ENCODE data around the gene PHF14.

PHF14 gene

GRCh38 chr7:11171569-11172192, 198.0 kb downstream of the PHF14 start:
- H3K27ac ChIP-seq, result no peak overlapping the region
- TF ChIP-seq CTCF (conservative IDR thresholded peaks at IDR 0.05), result no peak
- no peak for TF ChIP-seq ZFX (IDR thresholded peaks at IDR 0.05)

GRCh38 chr7:11172835-11173234, 199.2 kb downstream of the PHF14 start:
- H3K27ac ChIP-seq, result no peak overlapping the region
- TF ChIP-seq CTCF (conservative IDR thresholded peaks at IDR 0.05) (no peak), ZFX (IDR thresholded peaks at IDR 0.05) (no peak)

GRCh38 chr7:11175371-11175770, 201.7 kb downstream of the PHF14 start:
- no peak for TF ChIP-seq CTCF (conservative IDR thresholded peaks at IDR 0.05)
- TF ChIP-seq ZFX (IDR thresholded peaks at IDR 0.05), result no peak
- no peak overlapping the region for H3K27ac ChIP-seq

GRCh38 chr7:11175887-11176286, 202.2 kb downstream of the PHF14 start:
- H3K27ac ChIP-seq, result no peak overlapping the region
- TF ChIP-seq CTCF (conservative IDR thresholded peaks at IDR 0.05), result no peak
- no peak for TF ChIP-seq ZFX (IDR thresholded peaks at IDR 0.05)

GRCh38 chr7:11176985-11177555, 203.4 kb downstream of the PHF14 start:
- TF ChIP-seq CTCF (conservative IDR thresholded peaks at IDR 0.05), result no peak
- no peak for TF ChIP-seq ZFX (IDR thresholded peaks at IDR 0.05)
- no peak overlapping the region for H3K27ac ChIP-seq

GRCh38 chr7:11177793-11178192, 204.1 kb downstream of the PHF14 start:
- H3K27ac ChIP-seq, result no peak overlapping the region
- TF ChIP-seq CTCF (conservative IDR thresholded peaks at IDR 0.05) (no peak), ZFX (IDR thresholded peaks at IDR 0.05) (no peak)

- TF ChIP-seq CTCF (conservative IDR thresholded peaks at IDR 0.05) (no peak), ZFX (IDR thresholded peaks at IDR 0.05) (no peak)
- H3K27ac ChIP-seq, result no peak overlapping the region
Observed at GRCh38 chr7:11181590-11181989, 207.9 kb downstream of the PHF14 start.
